KBM-7 (cell line): ENCODE measurements around the gene TRAPPC6A.

Experiments used
- DNase-seq: peaks from one replicate; pipeline ENCODE4 v3.0.0-alpha.2; 2015
- in situ Hi-C: fragments of 300-500 bp; cut with MboI; formaldehyde crosslinking; loops from 2 replicates; pipeline ENCODE4 v1.14.3; 2020; ENCODE audit warnings: low sequenced_read_pairs, low pct_unique_long_range_greater_than_20kb, mixed read lengths

The TRAPPC6A gene

GRCh38 chr19:45139286-45140143, 38.5 kb downstream of the TRAPPC6A start:
- no peak for DNase-seq
- in situ Hi-C loops: no loop called here

DNA sequence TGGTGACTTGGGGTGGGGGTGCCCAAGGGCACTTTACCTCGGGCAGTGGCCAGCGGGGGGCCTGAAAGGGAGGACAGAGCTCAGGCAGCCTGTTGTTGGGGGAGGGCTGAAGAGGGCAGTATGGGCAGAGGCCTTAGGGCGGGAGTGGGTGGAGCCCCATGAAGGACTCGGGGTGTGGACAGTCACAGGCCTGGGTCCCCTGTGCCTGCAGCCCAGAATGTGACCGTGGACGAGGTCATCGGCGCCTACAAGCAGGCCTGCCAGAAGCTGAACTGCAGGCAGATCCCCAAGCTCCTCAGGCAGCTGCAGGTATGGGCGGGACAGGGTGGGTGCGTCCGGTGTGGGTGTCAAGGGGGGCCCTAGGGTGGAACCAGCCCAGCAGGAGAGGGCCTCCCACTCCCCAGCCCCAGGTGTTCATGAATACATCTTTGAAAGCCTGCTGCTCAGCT, 39.7 kb downstream of the TRAPPC6A start:
- no peak for DNase-seq

GRCh38 chr19:45137179-45137761, 40.8 kb downstream of the TRAPPC6A start:
- in situ Hi-C loops: no loop called here
- no peak for DNase-seq

More for the DNA sequence above, 39.7 kb downstream of the TRAPPC6A start:
- in situ Hi-C loops: no loop called here

DNA sequence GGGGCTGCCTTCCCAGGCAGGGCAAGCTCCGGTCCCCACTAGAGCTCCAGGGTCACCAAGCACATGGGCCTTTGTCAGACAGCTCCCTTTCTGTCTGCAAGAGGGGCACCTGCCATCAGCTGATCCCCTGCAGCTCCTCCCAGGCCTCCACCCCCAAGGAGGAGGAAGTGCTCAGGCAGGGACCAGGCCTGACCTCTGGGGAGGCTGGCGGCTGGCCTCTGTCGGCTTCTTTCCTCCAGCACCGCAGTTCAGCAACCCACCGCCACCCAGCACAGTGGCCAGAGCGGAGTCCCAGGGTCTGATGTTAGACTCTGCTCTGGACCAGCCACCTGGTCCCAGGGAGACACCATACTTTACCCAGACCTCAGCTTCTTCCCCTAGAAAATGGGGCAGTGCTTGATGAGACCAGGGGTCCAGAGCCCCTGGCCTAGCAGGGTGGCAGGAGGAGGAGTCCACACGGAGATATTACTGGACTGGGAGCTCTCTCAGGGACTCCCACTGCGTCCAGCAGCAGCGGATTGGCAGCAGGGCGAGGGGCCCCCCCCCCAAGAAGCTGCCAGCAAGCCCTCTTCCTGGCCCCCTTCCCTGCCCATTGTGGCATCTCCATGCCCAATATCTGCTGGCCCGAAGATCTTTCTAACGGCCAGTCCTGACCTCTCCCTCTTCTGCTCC, 41.4 kb downstream of the TRAPPC6A start:
- peak; percentile 56 for DNase-seq
- in situ Hi-C loops: no loop called here

DNA sequence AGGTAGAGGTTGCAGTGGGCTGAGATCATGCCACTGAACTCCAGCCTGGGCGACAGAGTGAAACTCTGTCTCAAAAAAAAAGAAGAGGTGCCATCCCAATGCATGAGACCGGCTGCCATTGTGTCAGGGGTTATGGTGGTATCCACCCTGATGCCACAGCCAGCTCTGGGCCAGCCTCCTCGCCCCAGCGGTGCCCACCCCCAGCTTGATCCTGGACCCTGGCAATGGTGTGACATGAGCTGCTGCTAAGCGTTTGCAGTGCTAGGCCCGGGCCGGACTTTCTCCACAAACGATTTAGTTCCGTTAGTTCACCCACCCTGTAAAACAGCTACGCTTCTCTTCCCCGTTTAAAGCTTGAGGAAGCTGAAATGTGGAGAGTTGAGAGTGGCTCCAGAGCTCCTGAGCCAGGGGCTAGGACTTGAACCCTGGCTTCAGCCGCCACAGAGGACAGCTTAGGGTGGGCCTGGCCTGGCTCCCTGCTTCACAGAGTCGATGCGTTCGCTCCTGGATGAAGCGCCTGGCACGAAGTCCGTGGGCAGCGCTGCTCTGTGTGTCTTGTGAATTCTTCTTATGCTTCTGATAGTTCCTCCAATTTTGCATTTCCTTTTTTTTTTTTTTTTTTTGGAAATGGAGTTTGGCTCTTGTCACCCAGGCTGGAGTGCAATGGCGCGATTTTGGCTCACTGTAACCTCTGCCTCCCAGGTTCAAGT, 42.7 kb downstream of the TRAPPC6A start:
- no peak for DNase-seq
- in situ Hi-C loops: no loop called here

- DNase-seq: no peak
- in situ Hi-C loops: no loop called here
Observed at GRCh38 chr19:45133661-45134060, 44.4 kb downstream of the TRAPPC6A start.

- in situ Hi-C loops: no loop called here
- DNase-seq: no peak
Observed at GRCh38 chr19:45130888-45131615, 47.0 kb downstream of the TRAPPC6A start.

DNA sequence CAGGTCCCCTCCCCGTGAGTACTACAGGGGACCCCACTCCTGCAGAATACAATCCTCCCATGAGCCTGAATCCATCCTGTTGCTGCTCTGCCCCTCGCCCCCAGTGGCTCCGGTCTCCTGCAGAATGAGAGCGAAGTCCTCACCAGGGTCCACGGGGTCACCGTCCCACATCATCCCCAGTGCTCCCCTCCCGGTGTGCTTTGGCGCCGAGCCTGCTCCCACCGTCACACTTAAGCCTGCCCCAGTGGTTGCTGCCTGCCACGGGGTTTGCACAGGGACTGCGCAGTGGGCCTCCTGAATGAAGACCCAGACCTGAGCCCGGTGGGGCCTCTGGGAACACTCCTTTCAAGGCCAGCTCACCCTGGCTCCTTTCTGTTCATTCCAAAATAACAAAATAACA, 47.8 kb downstream of the TRAPPC6A start:
- DNase-seq: no peak
- in situ Hi-C loops: no loop called here

DNA sequence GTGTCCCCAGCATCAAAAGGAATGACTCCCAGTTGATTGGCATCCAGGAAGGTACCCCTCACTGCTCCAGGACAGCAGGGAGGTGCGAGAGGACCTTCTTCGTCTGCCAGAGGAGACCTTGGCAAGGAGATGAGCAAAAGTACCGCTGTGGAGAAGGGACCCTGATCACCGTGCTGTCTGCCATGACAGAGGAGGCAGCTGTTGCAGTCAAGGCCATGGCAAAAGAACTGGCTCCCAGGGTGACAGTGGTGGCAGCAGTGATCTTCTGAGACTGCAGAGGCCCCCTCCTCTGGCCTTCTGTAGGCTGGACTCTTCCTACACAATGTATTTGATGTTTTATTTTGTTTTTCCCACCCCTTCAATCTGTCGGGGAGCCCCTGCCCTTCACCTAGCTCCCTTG, 49.2 kb downstream of the TRAPPC6A start:
- no peak for DNase-seq
- in situ Hi-C loops: no loop called here

- in situ Hi-C loops: no loop called here
- DNase-seq: no peak
Observed at GRCh38 chr19:45128146-45128545, 49.9 kb downstream of the TRAPPC6A start.

GRCh38 chr19:45126654-45127053, 51.4 kb downstream of the TRAPPC6A start:
- DNase-seq: no peak
- in situ Hi-C loops: no loop called here

DNA sequence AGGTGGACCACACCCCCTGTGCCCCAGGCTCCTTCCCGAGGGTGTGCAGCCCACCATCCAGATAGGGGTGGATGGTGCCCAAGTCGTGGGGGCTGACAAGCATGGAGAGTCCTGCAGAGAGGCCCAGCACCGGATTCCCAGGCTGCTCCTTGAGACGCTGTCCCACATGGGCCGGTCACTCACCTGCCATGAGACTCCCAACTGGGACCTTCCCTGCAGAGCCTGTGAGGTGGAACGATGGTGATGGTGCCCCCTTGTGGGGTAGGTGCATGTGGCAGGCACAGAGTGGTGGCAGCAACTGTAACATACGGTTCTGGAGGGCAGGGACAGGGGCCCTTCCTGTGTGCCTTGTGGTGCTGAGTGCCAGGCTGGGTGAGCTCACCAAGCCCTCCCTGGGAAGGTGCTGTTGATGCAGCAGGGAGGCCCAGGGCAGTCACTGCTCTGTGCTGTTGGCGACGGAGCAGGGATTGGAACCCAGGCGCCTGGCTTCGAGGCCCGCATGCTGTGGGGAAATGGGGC, 52.0 kb downstream of the TRAPPC6A start:
- DNase-seq: peak; percentile 73

GRCh38 chr19:45125360-45125759, 52.7 kb downstream of the TRAPPC6A start:
- in situ Hi-C loops: no loop called here
- no peak for DNase-seq

More for the DNA sequence above, 52.0 kb downstream of the TRAPPC6A start:
- in situ Hi-C loops: no loop called here

DNA sequence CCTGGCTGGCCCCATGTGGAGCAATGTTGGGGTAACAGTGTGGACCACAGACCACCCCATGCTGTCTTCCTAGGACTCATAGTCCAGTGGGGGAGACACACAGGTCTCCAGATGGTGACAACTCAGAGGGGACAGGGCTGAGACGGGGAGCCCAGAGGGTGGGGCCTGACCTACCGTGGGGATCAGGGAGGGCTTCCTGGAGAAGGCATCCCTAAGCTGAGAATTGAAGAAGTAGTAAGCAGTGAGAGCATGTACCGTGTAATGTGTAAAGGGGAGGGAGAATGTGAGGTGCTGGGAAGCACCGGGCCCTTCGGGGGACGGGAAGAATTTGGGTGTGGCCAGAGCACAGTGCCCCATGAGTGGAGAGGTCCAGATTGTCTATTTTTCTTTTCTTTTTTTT, 54.0 kb downstream of the TRAPPC6A start:
- in situ Hi-C loops: no loop called here
- no peak for DNase-seq

DNA sequence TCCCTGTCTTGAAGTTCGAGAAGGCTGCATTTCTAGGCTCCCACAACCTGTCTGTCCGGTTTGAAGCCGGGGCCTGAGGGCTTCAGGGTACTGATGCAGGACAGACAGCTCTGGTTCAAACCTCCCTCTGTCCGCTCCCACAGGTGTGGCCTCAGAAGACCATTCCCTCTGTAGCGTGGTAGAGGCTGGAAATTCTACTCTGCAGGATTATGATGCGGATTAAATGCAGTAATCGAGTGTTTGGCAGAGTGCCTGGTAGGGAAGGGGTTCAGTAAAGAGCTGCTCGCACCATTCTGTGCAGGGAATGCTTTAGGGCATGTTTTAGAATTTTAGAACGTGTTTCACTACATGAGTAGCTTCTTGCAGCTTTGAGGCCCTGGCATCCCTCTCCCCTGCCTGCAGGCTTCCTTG, 54.6 kb downstream of the TRAPPC6A start:
- in situ Hi-C loops: no loop called here
- DNase-seq: no peak

GRCh38 chr19:45122832-45123231, 55.2 kb downstream of the TRAPPC6A start:
- no peak for DNase-seq
- in situ Hi-C loops: no loop called here

DNA sequence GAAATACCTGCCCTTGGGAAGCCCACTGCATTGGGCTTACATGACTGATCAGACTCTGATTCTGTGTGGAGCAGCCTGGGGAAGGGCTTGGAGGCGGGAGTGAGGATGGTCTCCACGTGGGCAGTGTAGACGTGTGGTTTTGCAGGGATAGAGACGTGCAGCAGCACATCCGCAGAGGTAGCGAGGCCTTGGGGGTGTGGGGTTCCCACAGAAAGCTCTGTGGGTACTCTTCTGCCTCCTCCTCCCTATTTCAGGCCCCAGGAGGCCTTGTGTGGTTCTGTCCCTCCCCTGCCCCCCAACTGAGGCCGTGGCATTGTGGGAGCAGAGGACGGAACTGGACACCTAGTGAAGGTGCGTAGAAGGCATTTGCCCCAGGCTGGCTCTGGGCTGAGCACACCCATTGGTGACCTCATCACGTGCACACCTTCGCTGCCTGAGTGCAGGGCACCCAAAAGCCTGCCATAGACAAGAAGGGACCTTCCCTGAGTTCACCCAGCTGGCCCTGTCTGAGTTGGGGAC, 56.2 kb downstream of the TRAPPC6A start:
- in situ Hi-C loops: no loop called here
- DNase-seq: no peak

- in situ Hi-C loops: no loop called here
- DNase-seq: no peak
Observed at GRCh38 chr19:45119582-45119981, 58.5 kb downstream of the TRAPPC6A start.
